Transverse colon (tissue), 4 donors: Measurements from ENCODE around the gene RNU6-9.

Experiments
- POLR2A ChIP-seq: fragments of 450-650 bp; IDR thresholded peaks from one replicate; pipeline ENCODE4 v1.6.1; 2016; ENCODE audit warnings: antibody characterized with exemption, mild to moderate bottlenecking, moderate library complexity
- POLR2AphosphoS5 ChIP-seq, 3 donors: sonication (generic); formaldehyde crosslinking; IDR thresholded peaks; one replicate each; pipeline ENCODE4 v1.6.1; 2016; ENCODE audit warnings: antibody characterized with exemption in 3 of 3
- TF ChIP-seq, protein P1 (sequence below), 5 experiments: fragments of 200-600 bp in 3 of 5; fragments of 450-650 bp in 2 of 5; sonication (generic) in 3 of 5; IDR thresholded peaks; 1 replicate in 2 of 5; 2 replicates in 3 of 5; pipeline ENCODE4 v1.5.1; 2016 to 2017; ENCODE audit warnings: antibody characterized with exemption in 5 of 5, inconsistent platforms in 3 of 5, mild to moderate bottlenecking in 2 of 5, moderate library complexity in 1 of 5

DNA sequence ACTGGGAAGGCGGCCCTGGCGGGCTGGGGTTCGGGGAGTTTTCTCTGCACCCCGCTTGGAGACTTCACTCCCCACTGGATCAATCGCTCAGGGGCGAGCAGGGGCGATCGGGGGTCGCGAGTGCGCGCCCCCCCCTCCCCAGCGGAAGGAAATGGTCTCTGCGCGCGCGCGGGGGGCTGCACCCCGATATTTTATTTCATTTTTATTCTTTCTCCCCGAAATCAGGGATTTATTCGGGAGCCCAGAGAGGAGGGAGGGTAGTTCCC is 33.0 kb downstream of the RNU6-9 start:
- TF ChIP-seq POLR2A, result no peak
- TF ChIP-seq, protein P1, sequence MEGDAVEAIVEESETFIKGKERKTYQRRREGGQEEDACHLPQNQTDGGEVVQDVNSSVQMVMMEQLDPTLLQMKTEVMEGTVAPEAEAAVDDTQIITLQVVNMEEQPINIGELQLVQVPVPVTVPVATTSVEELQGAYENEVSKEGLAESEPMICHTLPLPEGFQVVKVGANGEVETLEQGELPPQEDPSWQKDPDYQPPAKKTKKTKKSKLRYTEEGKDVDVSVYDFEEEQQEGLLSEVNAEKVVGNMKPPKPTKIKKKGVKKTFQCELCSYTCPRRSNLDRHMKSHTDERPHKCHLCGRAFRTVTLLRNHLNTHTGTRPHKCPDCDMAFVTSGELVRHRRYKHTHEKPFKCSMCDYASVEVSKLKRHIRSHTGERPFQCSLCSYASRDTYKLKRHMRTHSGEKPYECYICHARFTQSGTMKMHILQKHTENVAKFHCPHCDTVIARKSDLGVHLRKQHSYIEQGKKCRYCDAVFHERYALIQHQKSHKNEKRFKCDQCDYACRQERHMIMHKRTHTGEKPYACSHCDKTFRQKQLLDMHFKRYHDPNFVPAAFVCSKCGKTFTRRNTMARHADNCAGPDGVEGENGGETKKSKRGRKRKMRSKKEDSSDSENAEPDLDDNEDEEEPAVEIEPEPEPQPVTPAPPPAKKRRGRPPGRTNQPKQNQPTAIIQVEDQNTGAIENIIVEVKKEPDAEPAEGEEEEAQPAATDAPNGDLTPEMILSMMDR (IDR thresholded peaks at IDR 0.05), result no peak
- TF ChIP-seq POLR2AphosphoS5 (IDR thresholded peaks at IDR 0.05), result no peak
